Nephron (organoid): Measurements from ENCODE around the gene CCL21.
A peak's percentile ranks its signal among the peaks of the same experiment; 100 is the strongest.

Experiments
- H3K27ac Mint-ChIP-seq, 3 experiments: 2 replicates each; pipeline ENCODE4 v1.8.0; 2020; ENCODE audit warnings: mixed read lengths in 3 of 3, mild to moderate bottlenecking in 2 of 3, moderate library complexity in 1 of 3
- H3K27me3 Mint-ChIP-seq: 2 replicates; pipeline ENCODE4 v1.8.0; 2021; ENCODE audit warnings: low read depth, mild to moderate bottlenecking, moderate library complexity, mixed read lengths
- H3K36me3 Mint-ChIP-seq: 2 replicates; pipeline ENCODE4 v1.8.0; 2020; ENCODE audit warnings: low read depth, mixed read lengths
- H3K4me1 Mint-ChIP-seq: 2 replicates; pipeline ENCODE4 v1.8.0; 2020; ENCODE audit warnings: mixed read lengths
- H3K4me3 Mint-ChIP-seq, 3 experiments: 2 replicates each; pipeline ENCODE4 v1.8.0; 2020; ENCODE audit warnings: mild to moderate bottlenecking in 3 of 3, mixed read lengths in 3 of 3, moderate library complexity in 2 of 3
- H3K9me3 Mint-ChIP-seq: 2 replicates; pipeline ENCODE4 v1.8.0; 2020; ENCODE audit warnings: mixed read lengths
- TF ChIP-seq, protein P1 (sequence below), 3 experiments: fragments of 200-600 bp; sonication (generic); IDR thresholded peaks; one replicate each; pipeline ENCODE4 v1.5.0; 2021; ENCODE audit warnings: antibody characterized with exemption in 3 of 3; ENCODE audit not compliant: unreplicated experiment in 3 of 3

Gene CCL21

GRCh38 chr9:34686231-34686630 is 23.7 kb downstream of the CCL21 start:
- H3K27ac Mint-ChIP-seq: no peak overlapping the region
- no peak overlapping the region for H3K4me3 Mint-ChIP-seq
- no peaks in the 10 kb centered on the region for H3K4me1 Mint-ChIP-seq
- peaks cover 21% of the 10 kb centered on the region for H3K36me3 Mint-ChIP-seq
- TF ChIP-seq, protein P1, sequence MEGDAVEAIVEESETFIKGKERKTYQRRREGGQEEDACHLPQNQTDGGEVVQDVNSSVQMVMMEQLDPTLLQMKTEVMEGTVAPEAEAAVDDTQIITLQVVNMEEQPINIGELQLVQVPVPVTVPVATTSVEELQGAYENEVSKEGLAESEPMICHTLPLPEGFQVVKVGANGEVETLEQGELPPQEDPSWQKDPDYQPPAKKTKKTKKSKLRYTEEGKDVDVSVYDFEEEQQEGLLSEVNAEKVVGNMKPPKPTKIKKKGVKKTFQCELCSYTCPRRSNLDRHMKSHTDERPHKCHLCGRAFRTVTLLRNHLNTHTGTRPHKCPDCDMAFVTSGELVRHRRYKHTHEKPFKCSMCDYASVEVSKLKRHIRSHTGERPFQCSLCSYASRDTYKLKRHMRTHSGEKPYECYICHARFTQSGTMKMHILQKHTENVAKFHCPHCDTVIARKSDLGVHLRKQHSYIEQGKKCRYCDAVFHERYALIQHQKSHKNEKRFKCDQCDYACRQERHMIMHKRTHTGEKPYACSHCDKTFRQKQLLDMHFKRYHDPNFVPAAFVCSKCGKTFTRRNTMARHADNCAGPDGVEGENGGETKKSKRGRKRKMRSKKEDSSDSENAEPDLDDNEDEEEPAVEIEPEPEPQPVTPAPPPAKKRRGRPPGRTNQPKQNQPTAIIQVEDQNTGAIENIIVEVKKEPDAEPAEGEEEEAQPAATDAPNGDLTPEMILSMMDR (IDR thresholded peaks at IDR 0.05; ENCODE audit: unreplicated experiment in 3 of 3): no peak
- peaks cover 3% of the 10 kb centered on the region for H3K27me3 Mint-ChIP-seq
- H3K9me3 Mint-ChIP-seq: no peaks in the 10 kb centered on the region

DNA sequence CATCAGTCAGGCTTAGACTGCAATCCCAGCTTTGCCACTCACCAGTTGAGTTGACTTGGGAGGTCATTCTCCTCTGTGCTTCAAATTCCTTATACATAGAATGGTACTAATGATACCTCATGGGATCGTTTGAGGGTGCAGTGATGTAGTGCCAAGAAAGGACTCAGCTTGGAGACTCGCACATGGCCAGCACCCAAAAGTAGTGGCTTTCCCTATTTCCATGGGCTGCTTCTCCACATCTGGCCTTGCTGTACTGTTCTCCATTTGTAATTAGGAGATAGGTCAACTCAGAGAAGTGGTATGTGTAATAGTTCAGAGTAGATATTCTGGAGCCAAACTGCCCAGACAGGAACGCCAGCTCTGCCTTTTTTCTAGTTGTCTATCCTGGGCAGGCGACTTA is 24.3 kb downstream of the CCL21 start:
- Mint-ChIP-seq H3K27me3 (no peaks in the 10 kb centered on the region), H3K4me1 (no peaks in the 10 kb centered on the region), H3K27ac (no peak overlapping the region), H3K4me3 (no peak overlapping the region), H3K36me3 (peaks cover 26% of the 10 kb centered on the region), H3K9me3 (no peaks in the 10 kb centered on the region)
- TF ChIP-seq, protein P1 (IDR thresholded peaks at IDR 0.05; ENCODE audit: unreplicated experiment in 3 of 3): no peak

GRCh38 chr9:34684816-34685215 is 25.1 kb downstream of the CCL21 start:
- Mint-ChIP-seq H3K4me1 (no peaks in the 10 kb centered on the region), H3K4me3 (no peak overlapping the region), H3K27me3 (no peaks in the 10 kb centered on the region), H3K27ac (no peak overlapping the region), H3K36me3 (peaks cover 26% of the 10 kb centered on the region), H3K9me3 (no peaks in the 10 kb centered on the region)
- TF ChIP-seq, protein P1 (IDR thresholded peaks at IDR 0.05; ENCODE audit: unreplicated experiment in 3 of 3): no peak

DNA sequence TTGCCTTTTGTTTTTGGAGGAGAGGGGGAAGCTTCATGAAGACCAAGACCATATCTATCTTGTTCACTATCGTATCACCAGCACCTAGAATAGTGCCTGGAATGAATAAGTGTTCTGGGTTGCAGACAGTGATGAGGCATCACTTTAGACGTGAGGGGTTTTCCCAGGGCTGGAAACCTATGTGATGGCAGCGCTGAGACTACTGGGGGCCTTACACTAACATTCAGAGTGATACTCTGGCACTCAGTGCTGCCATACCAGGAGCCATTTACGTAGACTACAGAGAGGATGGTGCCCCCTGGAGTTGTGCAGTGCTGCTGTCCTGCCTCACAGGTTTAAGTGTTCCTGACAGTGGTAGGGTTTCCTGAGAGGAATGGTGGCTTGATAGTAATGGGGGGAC is 25.8 kb downstream of the CCL21 start:
- H3K4me1 Mint-ChIP-seq: no peaks in the 10 kb centered on the region
- no peaks in the 10 kb centered on the region for H3K9me3 Mint-ChIP-seq
- peaks cover 26% of the 10 kb centered on the region for H3K36me3 Mint-ChIP-seq
- H3K27me3 Mint-ChIP-seq: no peaks in the 10 kb centered on the region
- H3K4me3 Mint-ChIP-seq: no peak overlapping the region
- no peak overlapping the region for H3K27ac Mint-ChIP-seq
- TF ChIP-seq, protein P1 (IDR thresholded peaks at IDR 0.05; ENCODE audit: unreplicated experiment in 3 of 3): no peak

- H3K36me3 Mint-ChIP-seq: peaks cover 13% of the 10 kb centered on the region
- no peak overlapping the region for H3K4me3 Mint-ChIP-seq
- H3K4me1 Mint-ChIP-seq: peaks cover 19% of the 10 kb centered on the region
- no peaks in the 10 kb centered on the region for H3K9me3 Mint-ChIP-seq
- H3K27ac Mint-ChIP-seq: peak overlapping the region; percentile 9 to 73 (median 53)
- TF ChIP-seq, protein P1 (IDR thresholded peaks at IDR 0.05; ENCODE audit: unreplicated experiment in 3 of 3): no peak
- H3K27me3 Mint-ChIP-seq: no peaks in the 10 kb centered on the region
Observed at GRCh38 chr9:34675869-34676268, 34.1 kb downstream of the CCL21 start.

- peak overlapping the region; percentile 9 to 83 (median 57) for H3K27ac Mint-ChIP-seq
- peaks cover 14% of the 10 kb centered on the region for H3K36me3 Mint-ChIP-seq
- no peaks in the 10 kb centered on the region for H3K27me3 Mint-ChIP-seq
- no peak overlapping the region for H3K4me3 Mint-ChIP-seq
- peaks cover 19% of the 10 kb centered on the region for H3K4me1 Mint-ChIP-seq
- no peaks in the 10 kb centered on the region for H3K9me3 Mint-ChIP-seq
- TF ChIP-seq, protein P1 (IDR thresholded peaks at IDR 0.05; ENCODE audit: unreplicated experiment in 3 of 3): peak; percentile 62 to 69 (median 67)
Observed at GRCh38 chr9:34675048-34675714, 34.8 kb downstream of the CCL21 start.
